HCT116 (cell line): ENCODE data around the gene SCAI.

Experiments used
- ATF3 ChIP-seq: IDR thresholded peaks from 2 replicates; pipeline ENCODE4 v1.6.1; 2012
- CBX3 ChIP-seq: IDR thresholded peaks from 2 replicates; pipeline ENCODE4 v1.6.1; 2012; ENCODE audit warnings: low read depth
- CEBPB ChIP-seq: IDR thresholded peaks from 2 replicates; pipeline ENCODE4 v1.6.1; 2012; ENCODE audit warnings: low read depth
- EZH2 ChIP-seq: fragments of 200-600 bp; sonication (generic); IDR thresholded peaks from 2 replicates; pipeline ENCODE4 v1.6.1; 2017; ENCODE audit warnings: antibody characterized with exemption, mixed run types
- EZH2phosphoT487 ChIP-seq: fragments of 200-600 bp; IDR thresholded peaks from 2 replicates; pipeline ENCODE4 v1.6.1; 2018; ENCODE audit warnings: antibody characterized with exemption, borderline replicate concordance
- POLR2A ChIP-seq: IDR thresholded peaks from 2 replicates; pipeline ENCODE4 v1.7.0; 2011; ENCODE audit warnings: borderline replicate concordance; ENCODE audit not compliant: insufficient read depth, insufficient read length; ENCODE audit errors: extremely low read depth
- POLR2AphosphoS5 ChIP-seq: IDR thresholded peaks from 2 replicates; pipeline ENCODE4 v1.6.1; 2011; ENCODE audit warnings: mild to moderate bottlenecking, low read depth, low read length, moderate library complexity
- RAD21 ChIP-seq: IDR thresholded peaks from 2 replicates; pipeline ENCODE4 v1.6.1; 2012; ENCODE audit warnings: low read depth, mild to moderate bottlenecking
- SP1 ChIP-seq: IDR thresholded peaks from 2 replicates; pipeline ENCODE4 v1.6.1; 2012; ENCODE audit warnings: low read depth
- TCF7L2 ChIP-seq: IDR thresholded peaks from 2 replicates; pipeline ENCODE4 v1.7.0; 2011; ENCODE audit warnings: borderline replicate concordance, inconsistent platforms; ENCODE audit not compliant: insufficient read depth, insufficient read length; ENCODE audit errors: extremely low read depth
- TF ChIP-seq, protein P1 (sequence below), 3 experiments: fragments of 200-600 bp in 1 of 3; sonication (generic) in 1 of 3; IDR thresholded peaks in 2 of 3; conservative IDR thresholded peaks in 1 of 3; 2 replicates each; pipeline ENCODE4 v1.5.1; 2012 to 2017; ENCODE audit warnings: low read depth in 2 of 3, low read length in 2 of 3, antibody characterized with exemption in 1 of 3, borderline replicate concordance in 1 of 3, control low read depth in 1 of 3, mild to moderate bottlenecking in 1 of 3, mixed read lengths in 1 of 3, mixed run types in 1 of 3, moderate library complexity in 1 of 3; ENCODE audit not compliant: insufficient read depth in 1 of 3

DNA sequence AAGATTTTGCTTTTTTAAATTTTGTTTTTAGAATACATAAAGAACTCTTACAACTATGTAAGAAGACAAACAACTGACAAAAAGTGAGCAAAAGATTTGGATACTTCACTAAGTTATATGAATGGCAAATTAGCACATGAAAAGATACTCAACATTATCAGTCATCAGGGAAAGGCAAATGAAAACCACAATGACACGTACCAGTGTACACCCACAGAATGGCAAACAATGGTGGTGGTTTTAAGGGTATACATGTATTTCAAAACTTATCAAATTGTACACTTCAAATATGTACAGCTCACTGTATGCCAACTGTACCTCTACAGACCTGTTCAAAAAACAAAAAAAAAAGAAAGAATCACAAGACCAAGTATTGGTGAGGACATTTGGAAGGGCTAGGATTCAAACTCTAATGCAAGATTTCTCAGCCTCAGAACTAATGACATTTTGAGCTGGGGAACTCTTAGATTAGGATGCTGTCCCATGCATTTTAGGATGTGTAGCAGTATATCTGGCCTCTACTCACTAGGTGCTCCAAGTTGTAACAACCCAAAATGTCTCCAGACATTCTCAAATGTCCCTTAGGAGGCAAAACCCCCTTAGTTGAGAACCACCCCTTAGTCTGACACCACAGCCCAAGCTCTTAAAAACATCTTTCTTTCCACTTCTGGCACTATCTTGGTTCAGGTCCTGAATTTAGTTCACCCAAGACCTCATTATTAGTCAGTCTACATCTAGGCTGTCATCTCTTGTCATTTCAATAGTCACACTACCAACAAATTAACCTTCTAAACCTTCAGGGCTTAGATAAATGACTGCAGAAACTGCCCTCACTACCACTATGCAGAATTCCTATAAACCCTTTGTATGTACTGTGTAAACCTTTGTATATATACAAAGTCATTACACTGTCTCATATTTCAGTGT lies 9.7 kb downstream of the SCAI start:
- TF ChIP-seq ATF3 (no peak), RAD21 (no peak), POLR2A (no peak), EZH2phosphoT487 (no peak), POLR2AphosphoS5 (no peak), CEBPB (no peak), CBX3 (no peak), TCF7L2 (no peak), SP1 (no peak), EZH2 (no peak)
- TF ChIP-seq, protein P1, sequence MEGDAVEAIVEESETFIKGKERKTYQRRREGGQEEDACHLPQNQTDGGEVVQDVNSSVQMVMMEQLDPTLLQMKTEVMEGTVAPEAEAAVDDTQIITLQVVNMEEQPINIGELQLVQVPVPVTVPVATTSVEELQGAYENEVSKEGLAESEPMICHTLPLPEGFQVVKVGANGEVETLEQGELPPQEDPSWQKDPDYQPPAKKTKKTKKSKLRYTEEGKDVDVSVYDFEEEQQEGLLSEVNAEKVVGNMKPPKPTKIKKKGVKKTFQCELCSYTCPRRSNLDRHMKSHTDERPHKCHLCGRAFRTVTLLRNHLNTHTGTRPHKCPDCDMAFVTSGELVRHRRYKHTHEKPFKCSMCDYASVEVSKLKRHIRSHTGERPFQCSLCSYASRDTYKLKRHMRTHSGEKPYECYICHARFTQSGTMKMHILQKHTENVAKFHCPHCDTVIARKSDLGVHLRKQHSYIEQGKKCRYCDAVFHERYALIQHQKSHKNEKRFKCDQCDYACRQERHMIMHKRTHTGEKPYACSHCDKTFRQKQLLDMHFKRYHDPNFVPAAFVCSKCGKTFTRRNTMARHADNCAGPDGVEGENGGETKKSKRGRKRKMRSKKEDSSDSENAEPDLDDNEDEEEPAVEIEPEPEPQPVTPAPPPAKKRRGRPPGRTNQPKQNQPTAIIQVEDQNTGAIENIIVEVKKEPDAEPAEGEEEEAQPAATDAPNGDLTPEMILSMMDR (IDR thresholded peaks at IDR 0.05 in 2 of 3, conservative IDR thresholded peaks at IDR 0.05 in 1 of 3; ENCODE audit: borderline replicate concordance in 1 of 3, insufficient read depth in 1 of 3, low read depth in 2 of 3, low read length in 2 of 3), result no peak
